Measurements from ENCODE around the gene GRIK2.

Gene GRIK2

GRCh38 chr6:101940391-101940790, 546.9 kb downstream of the GRIK2 start:
- H3K27ac ChIP-seq: no peak overlapping the region
- no peak for TF ChIP-seq CTCF (IDR thresholded peaks at IDR 0.05)
- no peak for TF ChIP-seq ZFX (IDR thresholded peaks at IDR 0.05; ENCODE audit: borderline replicate concordance)

- no peak overlapping the region for H3K27ac ChIP-seq
- TF ChIP-seq ZFX (IDR thresholded peaks at IDR 0.05; ENCODE audit: borderline replicate concordance) (no peak), CTCF (IDR thresholded peaks at IDR 0.05) (no peak)
These were observed 563.5 kb downstream of the GRIK2 start for GRCh38 chr6:101956961-101957360.

GRCh38 chr6:101961357-101961756, 567.8 kb downstream of the GRIK2 start:
- H3K27ac ChIP-seq: no peak overlapping the region
- TF ChIP-seq CTCF (IDR thresholded peaks at IDR 0.05) (no peak), ZFX (IDR thresholded peaks at IDR 0.05; ENCODE audit: borderline replicate concordance) (no peak)

- no peak overlapping the region for H3K27ac ChIP-seq
- TF ChIP-seq ZFX (IDR thresholded peaks at IDR 0.05; ENCODE audit: borderline replicate concordance): no peak
- TF ChIP-seq CTCF (IDR thresholded peaks at IDR 0.05): no peak
These were observed 587.4 kb downstream of the GRIK2 start for GRCh38 chr6:101980924-101981323.

- TF ChIP-seq ZFX (IDR thresholded peaks at IDR 0.05; ENCODE audit: borderline replicate concordance) (no peak), CTCF (IDR thresholded peaks at IDR 0.05) (no peak)
- H3K27ac ChIP-seq: no peak overlapping the region
These were observed 593.0 kb downstream of the GRIK2 start for GRCh38 chr6:101986476-101986875.

GRCh38 chr6:101992286-101992685, 598.8 kb downstream of the GRIK2 start:
- TF ChIP-seq CTCF (IDR thresholded peaks at IDR 0.05): no peak
- TF ChIP-seq ZFX (IDR thresholded peaks at IDR 0.05; ENCODE audit: borderline replicate concordance): no peak
- H3K27ac ChIP-seq: no peak overlapping the region

GRCh38 chr6:101994521-101994920, 601.0 kb downstream of the GRIK2 start:
- TF ChIP-seq CTCF (IDR thresholded peaks at IDR 0.05): no peak
- no peak for TF ChIP-seq ZFX (IDR thresholded peaks at IDR 0.05; ENCODE audit: borderline replicate concordance)
- H3K27ac ChIP-seq: no peak overlapping the region
